GM18867 (cell line): ENCODE measurements around the gene AXL.
A peak's percentile ranks its signal among the peaks of the same experiment; 100 is the strongest.
"Not testable (repeated sequence)": the region's sequence is repeated elsewhere in the genome, so short reads cannot be mapped to it uniquely, and the experiment has no call there.

Source experiments
- ATAC-seq: cut with Tn5 transposase; IDR thresholded peaks from one replicate; pipeline ENCODE4 v1.9.1; 2021; ENCODE audit warnings: mild to moderate bottlenecking, moderate library complexity; ENCODE audit not compliant: unreplicated experiment

The AXL gene

DNA sequence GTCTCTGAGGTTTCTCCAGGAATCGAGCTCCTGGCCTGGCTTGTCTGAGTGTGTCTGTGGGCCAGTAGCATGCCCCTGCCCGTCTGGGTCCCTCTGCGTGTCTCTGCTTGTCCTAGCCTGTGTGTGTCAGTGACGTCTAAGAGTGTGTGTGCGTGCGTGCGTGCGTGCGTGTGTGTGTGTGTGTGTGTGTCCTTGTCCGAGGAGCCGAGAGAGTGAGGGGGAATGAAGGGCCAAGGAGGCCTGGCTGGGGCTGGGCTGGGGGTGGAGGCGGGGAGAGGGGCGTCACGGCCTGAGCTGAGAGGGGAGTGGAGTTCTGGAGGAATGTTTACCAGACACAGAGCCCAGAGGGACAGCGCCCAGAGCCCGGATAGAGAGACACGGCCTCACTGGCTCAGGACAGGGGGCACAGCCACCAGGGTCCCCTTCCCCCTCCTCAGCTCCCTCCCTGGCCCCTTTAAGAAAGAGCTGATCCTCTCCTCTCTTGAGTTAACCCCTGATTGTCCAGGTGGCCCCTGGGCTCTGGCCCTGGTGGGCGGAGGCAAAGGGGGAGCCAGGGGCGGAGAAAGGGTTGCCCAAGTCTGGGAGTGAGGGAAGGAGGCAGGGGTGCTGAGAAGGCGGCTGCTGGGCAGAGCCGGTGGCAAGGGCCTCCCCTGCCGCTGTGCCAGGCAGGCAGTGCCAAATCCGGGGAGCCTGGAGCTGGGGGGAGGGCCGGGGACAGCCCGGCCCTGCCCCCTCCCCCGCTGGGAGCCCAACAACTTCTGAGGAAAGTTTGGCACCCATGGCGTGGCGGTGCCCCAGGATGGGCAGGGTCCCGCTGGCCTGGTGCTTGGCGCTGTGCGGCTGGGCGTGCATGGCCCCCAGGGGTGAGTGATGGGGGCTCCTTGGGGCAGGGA is at the start of gene AXL:
AXL (plus strand) TSS at position 609 of the 893 bp plus-strand sequence; CDS start at position 779, 170 bp downstream.
- ATAC-seq = no peak

DNA sequence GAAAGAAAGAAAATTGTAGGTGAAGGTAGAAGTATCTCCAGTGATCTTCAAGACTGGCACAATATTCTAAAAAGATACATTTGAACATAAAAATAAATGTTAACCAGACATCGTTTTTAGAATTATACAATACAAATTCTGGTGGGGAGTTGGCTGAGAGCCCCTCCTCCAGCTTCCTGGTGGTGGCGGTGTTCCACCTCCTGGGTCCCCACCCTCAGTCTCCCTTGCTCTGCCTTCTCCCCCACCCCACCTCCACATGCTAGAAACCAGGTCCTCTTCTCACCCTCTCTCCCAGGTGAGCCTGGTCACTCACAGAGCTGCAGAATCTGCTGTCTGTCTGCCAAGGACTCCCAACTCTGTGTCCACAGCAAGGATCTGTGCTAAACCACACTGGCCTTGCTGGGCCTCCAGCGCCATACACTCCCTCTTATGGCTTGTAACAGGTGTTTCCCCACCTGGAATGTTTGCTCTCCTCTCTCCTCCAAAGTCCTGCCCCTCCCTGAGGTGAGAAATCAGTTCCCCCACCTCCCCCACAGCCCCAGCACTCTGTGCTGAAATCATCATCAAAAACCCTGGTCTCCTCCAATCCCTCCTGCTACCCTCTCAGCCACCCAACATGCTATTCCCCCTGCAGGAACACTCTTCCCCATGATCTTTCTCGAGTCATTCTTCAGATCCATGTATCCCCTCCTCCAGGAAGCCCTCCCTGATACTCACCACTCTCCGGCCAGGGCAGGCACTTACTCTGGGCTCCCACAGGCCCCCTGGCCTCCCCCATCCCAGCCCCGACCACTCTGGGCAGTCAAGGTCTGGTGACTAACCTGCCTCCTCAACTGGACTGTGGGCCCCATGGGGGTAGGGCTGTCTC is 46.5 kb upstream of the AXL start:
- ATAC-seq = no peak

DNA sequence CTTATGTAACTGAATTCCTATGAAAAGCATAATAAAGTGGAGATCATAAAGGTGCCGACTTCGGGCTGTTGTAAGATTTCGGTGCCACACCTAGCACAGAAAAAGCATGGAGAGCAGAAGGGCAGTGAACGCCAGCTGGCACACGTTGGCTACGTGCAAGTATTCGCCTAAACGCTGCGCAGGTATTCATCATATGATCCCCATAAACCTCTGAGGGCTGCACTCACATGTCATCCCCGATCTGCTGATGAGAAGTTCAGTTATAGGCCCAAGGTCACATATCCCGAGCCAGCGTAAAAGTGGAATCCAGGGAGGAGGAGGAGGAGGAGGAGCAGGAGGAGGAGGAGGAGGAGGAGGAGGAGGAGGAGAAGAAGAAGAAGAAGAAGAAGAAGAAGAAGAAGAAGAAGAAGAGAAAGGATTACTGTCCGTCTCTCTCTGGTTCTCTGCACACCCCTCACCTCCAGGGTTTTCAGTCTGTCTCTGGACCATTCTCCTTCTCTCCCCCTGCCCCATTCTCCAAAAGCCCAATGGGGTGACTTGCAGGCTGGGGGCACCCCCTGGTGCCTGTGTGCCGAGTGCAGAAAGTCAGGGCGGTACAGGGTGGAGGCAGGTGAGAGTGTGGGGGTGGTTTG is 44.6 kb upstream of the AXL start:
- ATAC-seq = no peak

DNA sequence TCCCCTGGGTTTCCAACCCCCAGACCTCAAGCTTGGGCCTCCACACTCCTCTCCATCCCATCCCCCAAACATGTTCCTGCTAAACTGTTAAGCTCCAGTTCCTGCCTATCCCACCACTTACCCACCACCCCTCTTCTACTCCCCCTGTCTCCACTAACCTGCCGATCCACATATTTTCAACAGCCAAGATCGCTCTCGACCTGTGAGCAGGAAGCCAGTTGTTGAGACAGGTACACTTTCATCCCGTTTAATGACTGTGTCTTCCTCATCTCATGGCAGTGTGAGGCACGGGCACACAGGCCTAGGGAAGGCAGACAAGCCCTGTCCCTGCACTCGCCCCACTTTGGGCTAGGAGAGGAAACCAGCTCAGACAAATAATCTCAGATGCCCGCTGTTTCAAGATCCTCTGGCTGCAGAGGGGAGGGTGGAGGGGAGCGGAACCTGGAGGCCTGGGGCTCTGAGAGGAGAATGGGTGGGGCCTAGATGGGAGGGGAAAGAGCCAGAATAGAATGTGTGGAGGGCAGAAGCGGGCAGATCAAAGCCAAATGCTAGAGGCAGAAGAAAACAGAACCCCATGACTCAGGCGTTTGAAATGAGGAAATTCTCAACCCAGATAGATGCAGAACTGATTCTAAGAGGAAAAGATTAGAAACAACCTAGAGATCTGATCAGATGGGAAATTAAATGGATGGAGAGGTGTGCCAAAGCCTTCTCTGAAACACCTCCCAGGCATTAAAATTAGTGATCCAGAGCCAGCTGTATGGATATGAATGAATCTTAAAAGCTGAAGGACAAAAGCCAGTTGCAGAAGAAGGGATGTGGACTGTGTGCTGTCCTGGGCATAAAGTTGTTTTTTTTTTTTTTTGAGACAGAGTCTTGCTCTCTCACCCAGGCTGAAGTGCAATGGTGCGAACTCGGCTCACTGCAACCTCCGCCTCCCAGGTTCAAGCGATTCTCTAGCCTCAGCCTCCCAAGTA is 42.9 kb upstream of the AXL start:
- no peak for ATAC-seq

DNA sequence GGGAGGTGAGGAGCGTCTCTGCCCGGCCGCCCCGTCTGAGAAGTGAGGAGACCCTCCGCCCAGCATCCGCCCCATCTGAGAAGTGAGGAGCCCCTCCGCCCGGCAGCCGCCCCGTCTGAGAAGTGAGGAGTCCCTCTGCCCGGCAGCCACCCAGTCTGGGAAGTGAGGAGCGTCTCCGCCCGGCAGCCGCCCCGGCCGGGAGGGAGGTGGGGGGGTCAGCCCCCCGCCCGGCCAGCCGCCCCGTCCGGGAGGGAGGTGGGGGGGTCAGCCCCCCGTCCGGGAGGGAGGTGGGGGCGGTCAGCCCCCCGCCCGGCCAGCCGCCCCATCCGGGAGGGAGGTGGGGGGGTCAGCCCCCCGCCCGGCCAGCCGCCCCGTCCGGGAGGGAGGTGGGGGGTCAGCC is 38.9 kb upstream of the AXL start:
- ATAC-seq = not testable (repeated sequence)

DNA sequence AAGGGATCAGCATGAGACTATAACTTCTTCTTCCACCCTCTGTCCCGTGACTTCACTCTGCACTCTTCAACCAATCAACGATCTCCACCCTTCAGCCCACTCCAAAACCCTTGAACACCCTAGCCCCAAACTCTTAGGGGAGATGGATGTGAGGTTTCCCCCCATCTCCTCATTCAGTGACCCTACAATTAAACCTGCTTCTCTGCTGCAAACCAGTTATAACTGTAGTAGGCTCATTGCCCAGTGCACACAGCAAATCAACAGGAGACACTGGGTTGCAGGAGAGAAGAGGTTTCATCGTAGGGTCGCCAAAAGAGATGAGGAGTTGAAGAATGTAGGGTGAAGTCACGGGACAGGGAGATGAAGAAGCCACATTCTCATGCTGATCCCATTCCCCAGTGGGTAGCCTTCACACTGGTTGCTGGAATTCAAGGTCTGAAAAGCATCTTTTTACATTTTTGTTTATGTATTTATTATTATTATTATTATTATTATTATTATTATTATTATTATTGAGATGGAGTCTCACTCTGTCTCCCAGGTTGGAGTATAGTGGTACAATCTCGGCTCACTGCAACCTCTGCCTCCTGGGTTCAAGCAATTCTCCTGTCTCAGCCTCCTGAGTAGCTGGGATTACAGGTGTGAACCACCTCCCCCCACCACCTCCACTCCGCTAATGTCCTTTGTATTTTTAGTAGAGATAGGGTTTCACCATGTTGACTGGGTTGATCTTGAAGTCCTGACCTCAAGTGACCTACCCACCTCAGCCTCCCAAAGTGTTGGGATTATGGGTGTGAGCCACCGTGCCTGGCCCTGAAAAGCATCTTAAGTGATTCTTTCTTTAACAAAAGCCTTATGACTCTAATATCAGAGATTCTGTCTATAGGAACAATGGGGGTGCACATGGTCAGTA is 31.8 kb upstream of the AXL start:
- no peak for ATAC-seq

DNA sequence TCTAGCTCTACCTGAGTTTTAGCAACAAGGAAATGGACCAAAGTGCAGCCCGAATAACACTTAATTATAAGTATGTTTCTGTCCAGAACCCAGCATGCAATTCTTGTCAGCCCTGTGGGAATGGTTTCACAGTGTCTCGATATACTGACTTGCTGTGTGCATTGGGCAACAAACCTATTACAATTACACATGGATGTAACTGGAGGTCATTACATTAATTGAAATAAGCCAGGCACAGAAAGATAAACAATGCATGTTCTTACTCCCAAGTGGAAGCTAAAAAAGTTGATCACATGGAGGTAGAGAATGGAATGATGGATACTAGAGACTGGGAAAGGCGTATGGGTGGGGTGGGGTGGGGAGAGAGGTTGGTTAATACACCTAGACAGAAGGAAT is 31.1 kb upstream of the AXL start:
- ATAC-seq = no peak

DNA sequence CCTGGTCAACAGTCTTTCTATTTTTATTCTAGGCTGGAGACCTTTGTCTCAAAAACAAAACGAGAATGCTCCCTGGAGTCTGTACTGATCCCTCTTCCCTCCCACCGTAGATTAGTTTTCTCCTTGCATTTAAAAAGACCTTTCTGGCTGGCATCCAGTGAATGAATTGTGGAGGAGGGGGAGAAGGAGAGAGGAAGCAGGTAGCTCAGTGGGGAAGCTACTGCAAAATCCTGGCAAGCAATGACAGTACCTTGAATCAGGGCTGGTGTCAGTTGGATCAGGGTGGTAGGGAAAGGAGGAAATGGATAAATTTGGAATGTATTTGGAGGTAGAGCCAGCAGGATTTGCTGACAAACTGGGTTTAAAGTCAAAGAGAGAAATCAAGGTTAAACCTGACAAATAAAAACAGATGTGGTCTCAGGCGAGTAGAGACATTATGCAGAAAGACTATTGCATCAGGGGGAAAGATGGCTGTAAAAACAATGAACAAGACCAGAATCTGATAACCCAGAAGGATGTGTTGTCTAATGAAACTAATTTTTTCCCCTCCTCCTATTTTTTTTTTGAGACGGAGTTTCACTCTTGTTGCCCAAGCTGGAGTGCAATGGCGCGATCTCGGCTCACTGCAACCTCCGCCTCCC is 29.5 kb upstream of the AXL start:
- ATAC-seq = no peak

DNA sequence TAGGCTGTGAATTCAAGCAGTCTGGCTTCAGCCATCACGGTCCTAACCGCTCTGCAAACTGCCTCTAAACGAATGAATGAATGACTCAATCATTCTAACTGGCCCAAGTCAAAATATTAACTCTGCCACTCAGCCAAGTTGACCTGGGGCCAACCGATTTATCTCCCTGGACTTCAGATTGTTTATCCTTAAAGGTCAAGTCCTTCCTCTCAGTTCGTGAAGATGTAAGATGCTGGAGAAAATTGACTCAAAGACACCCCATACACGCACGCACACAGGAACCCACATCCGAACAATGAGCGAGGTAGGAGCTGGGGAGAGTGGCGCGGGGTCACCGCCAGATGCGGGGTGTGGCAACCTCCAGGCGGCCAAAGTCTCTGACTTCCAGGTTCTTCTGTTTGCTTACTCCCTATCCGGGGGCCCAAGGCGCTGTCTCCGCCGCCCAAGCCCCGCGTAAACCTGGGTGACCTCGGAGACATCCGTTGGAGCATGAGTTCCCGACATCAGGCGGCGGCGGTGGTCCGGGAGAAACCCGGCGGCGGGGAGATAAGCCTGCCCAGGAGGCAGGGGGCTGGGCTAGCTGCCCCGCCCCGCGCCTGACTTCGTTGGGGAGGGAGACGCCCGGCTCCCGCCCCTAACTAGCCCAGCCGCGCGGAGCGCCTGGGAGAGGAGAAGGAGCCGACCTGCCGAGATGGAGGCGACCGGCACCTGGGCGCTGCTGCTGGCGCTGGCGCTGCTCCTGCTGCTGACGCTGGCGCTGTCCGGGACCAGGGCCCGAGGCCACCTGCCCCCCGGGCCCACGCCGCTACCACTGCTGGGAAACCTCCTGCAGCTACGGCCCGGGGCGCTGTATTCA is 26.2 kb upstream of the AXL start, which contains the start of gene CYP2S1:
CYP2S1 (plus strand) TSS at position 646 of the 856 bp plus-strand sequence; CDS start at position 692, 46 bp downstream.
- no peak for ATAC-seq

DNA sequence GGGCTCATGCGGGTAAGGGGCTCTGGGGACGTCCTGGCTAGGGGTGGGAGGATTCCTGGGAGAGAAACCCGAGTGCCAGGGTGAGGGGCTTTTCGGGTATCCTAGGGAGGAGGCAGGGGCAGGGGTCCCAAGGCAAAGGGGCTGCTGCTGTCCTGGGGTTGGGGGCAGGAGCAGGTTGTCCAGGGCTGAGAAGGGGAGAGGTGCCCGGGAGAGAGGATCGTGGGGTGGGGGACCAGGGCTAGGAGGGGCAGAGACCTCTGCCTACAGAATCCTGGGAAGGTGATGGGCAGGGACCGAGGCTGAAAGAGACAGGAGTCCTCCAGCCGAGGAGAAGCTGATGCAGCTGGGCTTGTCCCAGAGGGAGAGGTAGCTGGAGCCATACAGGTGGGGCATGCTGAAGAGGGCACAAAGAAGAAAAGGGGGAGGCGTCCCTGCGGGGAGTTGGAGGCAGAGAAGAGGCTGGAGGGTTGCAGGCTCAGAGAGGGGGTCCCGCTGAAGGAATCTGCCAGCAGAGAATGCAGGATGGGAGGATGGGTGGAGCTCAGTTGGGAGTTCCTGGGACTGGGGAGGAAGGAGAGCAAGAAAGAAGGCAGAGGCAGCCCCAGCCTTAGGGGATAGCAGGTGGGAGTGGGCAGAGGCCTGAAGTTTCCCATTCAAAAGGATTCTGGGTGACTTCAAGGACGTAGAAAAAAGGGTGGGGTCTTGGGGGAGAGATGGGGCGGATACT is 25.4 kb upstream of the AXL start:
- no peak for ATAC-seq

DNA sequence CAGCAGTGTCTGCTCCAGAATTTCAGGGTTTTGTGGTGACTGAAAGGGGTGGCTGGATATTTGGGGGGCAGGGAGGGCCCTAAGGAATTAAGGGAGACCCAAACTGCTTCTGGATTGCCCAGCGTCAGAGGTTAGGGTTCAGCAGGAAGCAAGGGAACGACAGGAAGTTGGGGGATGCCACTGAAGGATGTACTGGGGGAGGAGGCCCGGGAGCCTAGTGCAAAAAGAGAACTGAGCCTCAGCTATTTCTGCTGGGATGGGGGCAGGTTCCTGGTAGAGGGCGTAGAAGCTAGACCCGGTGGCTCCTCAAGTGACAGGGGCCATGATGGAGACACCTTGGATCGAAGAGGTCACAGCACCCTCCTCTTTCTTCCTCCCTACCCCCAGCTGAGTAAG is 24.9 kb upstream of the AXL start:
- ATAC-seq = no peak

DNA sequence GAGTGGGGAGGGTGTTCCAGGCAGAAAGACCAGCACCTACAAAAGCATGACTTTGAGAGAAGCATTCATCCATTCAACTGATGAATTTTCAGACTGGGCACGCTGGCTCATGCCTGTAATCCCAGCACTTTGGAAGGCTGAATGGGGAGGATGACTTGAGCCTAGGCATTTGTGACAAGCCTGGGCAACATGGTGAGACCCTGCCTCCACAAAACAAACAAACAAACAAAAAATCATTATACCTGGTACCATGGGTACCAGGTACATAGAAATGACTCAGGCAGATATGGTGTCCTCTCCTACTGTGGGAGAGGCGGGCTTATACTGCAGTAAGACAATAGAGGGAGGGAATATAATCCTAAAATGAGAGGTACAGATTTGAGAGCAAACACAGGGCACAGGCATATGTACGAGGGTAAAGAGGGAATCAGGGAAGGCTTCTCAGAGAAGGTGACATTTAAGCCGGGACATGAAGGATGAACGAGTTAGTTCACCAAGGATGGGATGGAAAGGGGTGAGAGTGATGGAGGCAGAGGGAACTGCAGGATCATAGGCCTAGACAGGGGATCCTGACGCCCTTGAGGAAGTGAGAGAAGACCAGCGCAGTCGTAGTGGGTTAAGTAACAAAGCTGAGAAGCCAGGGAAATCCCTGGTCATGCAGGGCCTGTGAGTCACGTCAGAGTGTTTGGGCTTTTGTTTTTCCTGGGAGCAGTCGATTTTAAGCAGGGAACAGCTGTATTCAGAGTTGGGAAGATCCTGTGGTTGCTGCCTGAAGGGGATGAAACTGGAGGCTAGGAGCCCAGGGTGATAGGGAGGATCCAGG is 23.1 kb upstream of the AXL start:
- no peak for ATAC-seq

DNA sequence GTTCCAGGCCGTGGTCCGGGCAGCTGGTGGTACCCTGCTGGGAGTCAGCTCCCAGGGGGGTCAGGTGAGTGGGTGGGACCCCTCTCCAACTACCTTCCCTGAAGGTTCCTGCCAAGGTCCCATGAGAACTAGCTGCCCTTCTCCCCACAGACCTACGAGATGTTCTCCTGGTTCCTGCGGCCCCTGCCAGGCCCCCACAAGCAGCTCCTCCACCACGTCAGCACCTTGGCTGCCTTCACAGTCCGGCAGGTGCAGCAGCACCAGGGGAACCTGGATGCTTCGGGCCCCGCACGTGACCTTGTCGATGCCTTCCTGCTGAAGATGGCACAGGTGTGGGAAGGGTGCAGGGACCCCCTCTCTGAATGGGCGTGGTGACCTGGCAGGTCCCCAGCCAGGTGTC is 20.5 kb upstream of the AXL start:
- no peak for ATAC-seq

DNA sequence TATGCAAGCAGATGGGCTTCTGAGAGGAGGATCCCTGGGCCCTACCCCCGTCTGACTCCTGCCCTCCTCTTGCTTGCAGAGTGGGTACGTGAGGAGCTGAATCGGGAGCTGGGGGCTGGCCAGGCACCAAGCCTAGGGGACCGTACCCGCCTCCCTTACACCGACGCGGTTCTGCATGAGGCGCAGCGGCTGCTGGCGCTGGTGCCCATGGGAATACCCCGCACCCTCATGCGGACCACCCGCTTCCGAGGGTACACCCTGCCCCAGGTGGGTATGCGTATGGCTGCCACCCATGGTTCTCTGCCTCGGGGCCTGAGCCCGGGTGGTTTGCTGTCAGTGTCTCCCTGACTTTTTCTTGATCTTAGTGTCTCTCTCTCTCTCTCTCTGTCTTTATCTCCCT is 15.7 kb upstream of the AXL start:
- ATAC-seq = no peak

DNA sequence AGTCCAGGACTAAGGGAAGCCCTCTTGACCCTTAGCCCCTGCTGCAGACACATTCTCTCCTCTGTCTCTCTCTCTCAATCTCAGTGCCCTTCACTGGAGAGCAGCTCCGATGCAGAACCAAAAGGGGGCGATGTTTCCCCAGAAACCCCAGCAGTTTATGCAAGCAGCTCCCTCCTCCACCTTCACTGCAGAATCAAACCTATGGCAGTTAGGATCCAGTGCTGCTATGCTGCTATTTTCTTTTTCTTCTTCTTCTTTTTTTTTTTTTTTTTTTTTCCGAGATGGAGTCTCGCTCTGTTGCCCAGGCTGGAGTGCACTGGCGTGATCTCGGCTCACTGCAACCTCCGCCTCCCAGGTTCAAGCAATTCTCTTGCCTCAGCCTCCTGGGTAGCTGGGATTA is 14.7 kb upstream of the AXL start:
- peak; percentile 55 for ATAC-seq

DNA sequence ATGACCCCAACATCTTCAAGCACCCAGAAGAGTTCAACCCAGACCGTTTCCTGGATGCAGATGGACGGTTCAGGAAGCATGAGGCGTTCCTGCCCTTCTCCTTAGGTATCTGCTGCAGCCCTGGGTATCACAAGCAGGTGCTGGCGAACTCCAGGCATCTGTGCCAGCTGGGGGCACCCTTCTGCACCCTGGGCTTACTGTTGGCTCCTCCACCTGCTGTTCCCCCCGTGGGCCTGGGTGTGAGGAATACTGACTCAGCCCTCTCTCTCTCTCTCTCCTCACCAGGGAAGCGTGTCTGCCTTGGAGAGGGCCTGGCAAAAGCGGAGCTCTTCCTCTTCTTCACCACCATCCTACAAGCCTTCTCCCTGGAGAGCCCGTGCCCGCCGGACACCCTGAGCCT is 13.0 kb upstream of the AXL start:
- no peak for ATAC-seq
